ENCODE measurements around the gene ZNF280B. TPM values are rescaled to one million over a fixed set of nuclear protein-coding genes. Genes with fewer than 3 reads are reported as not detected.
"Not testable (repeated sequence)": the region's sequence is repeated elsewhere in the genome, so short reads cannot be mapped to it uniquely, and the experiment has no call there.

The ZNF280B gene
- total RNA-seq, 1 experiment from 2014 or later, result 2.7 TPM

DNA sequence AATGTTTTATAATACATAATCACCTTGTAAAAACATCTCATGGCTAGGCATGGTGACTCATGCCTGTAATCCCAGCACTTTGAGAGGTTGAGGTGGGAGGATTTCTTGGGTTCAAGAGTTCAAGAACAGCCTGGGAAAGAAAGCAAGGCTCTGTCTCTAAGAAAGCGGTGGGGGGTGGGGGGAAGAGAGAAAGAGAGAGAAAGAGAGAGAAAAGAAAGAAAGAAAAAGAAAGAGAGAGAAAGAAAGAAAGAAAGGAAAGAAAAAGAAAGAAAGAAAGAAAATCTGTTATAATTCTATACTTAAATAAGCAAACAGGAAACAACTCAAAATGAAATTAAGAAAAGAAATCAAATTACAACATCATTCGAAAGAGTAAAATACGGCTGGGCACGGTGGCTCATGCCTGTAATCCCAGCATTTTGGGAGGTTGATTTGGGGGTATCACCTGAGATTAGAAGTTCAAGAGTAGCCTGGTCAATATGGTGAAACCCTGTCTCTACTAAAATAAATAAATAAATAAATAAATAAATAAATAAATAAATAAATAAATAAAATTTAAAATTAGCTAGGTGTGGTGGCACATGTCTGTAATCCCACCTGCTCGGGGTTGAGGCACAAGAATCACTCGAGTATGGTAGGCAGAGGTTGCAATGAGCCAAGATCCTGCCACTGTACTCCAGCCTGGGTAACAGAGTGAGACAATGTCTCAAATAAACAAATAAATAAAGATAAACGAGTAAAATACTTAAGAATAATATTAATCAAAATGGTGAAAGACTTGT, 65.4 kb downstream of the ZNF280B start:
- no peak for DNase-seq (ENCODE audit: low read depth in 1 of 2, low spot score in 2 of 2)
- Histone ChIP-seq H3K36me3 (no peaks in the 10 kb centered on the region), H3K27me3 (replicated peaks) (peaks cover 12% of the 10 kb centered on the region; the same call in 1 of the 2 replicates), H3K4me3 (no peak overlapping the region), H3K9me3 (replicated peaks) (no peaks in the 10 kb centered on the region), H3K27ac (no peak overlapping the region), H3K4me1 (replicated peaks) (no peaks in the 10 kb centered on the region)

DNA sequence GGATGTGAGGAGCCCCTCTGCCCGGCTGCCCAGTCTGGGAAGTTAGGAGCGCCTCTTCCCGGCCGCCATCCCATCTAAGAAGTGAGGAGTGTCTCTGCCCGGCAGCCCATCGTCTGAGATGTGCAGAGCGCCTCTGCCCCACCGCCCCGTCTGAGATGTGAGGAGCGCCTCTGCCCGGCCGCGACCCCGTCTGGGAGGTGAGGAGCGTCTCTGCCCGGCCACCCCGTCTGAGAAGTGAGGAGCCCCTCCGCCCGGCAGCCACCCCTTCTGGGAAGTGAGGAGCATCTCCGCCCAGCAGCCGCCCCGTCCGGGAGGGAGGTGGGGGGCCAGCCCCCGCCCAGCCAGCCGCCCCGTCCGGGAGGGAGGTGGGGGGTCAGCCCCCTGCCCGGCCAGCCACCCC, 66.9 kb downstream of the ZNF280B start:
- not testable (repeated sequence) for H3K4me1 ChIP-seq (replicated peaks); H3K4me3 ChIP-seq; H3K36me3 ChIP-seq; H3K27ac ChIP-seq; DNase-seq (ENCODE audit: low read depth in 1 of 2, low spot score in 2 of 2); H3K9me3 ChIP-seq (replicated peaks); H3K27me3 ChIP-seq (replicated peaks)

DNA sequence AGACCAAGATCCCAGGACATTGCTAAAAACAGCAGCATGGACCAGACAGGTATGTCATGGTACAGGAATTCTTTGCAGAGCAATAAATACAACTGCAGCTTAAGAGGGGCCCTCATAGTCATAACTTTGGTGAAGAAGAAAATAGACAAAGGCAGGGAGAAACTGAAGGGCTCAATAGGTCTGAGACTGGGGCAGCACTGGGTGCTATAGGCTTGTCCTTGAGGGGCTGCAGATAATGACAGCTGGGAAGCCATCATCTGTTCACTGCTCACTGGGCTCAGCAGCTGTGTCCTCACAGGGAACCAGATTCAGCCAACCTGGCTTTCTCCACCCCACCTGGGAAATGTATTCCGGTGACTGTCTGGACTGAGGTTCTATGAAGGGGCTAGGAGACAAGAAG, 68.4 kb downstream of the ZNF280B start:
- DNase-seq (ENCODE audit: low read depth in 1 of 2, low spot score in 2 of 2), result no peak
- Histone ChIP-seq H3K27ac (no peak overlapping the region), H3K27me3 (replicated peaks) (peaks cover 8% of the 10 kb centered on the region), H3K4me3 (no peak overlapping the region), H3K4me1 (replicated peaks) (no peaks in the 10 kb centered on the region), H3K36me3 (no peaks in the 10 kb centered on the region), H3K9me3 (replicated peaks) (no peaks in the 10 kb centered on the region)

Other genes with a start within 250 kb of the ZNF280B start
- 0.32 TPM in 1 of 2 replicates, not detected in the other for gene ZNF280A, start 11.5 kb upstream of the ZNF280B start, total RNA-seq (2014; rRNA removed; shearing (Covaris generic))
- 0.05 TPM in 1 of 2 replicates, not detected in the other for gene PRAME, start 50.5 kb upstream of the ZNF280B start, total RNA-seq (2014; rRNA removed; shearing (Covaris generic))
- gene GGTLC2, start 135.9 kb upstream of the ZNF280B start, total RNA-seq (2014; rRNA removed; shearing (Covaris generic)), result not detected in 2 replicates

All from SJSA1 (cell line).